ENCODE measurements around the gene ANKRD60. TPM values are rescaled to one million over a fixed set of nuclear protein-coding genes. Genes with fewer than 3 reads are reported as not detected.

The ANKRD60 gene
- total RNA-seq, 1 donor from 2014 or later, result not detected

- H3K36me3 Mint-ChIP-seq, result no peaks in the 10 kb centered on the region
- H3K27ac Mint-ChIP-seq, result no peak overlapping the region
- no peak for TF ChIP-seq CTCF (IDR thresholded peaks at IDR 0.05; ENCODE audit: unreplicated experiment)
- H3K27me3 Mint-ChIP-seq (ENCODE audit: low read depth), result peaks cover 89% of the 10 kb centered on the region
- H3K9me3 Mint-ChIP-seq, result peaks cover 4% of the 10 kb centered on the region
- peaks cover 20% of the 10 kb centered on the region for H3K4me1 Mint-ChIP-seq
- peak overlapping the region; percentile 36 for H3K4me3 Mint-ChIP-seq
- no peak for DNase-seq (ENCODE audit: low spot score in 2 of 2, unreplicated experiment in 2 of 2)
These were observed 906 bp downstream of the ANKRD60 start for GRCh38 chr20:58227391-58228102.

- no peak overlapping the region for H3K4me3 Mint-ChIP-seq
- peaks cover 20% of the 10 kb centered on the region for H3K4me1 Mint-ChIP-seq
- peaks cover 4% of the 10 kb centered on the region for H3K9me3 Mint-ChIP-seq
These were observed 2.8 kb downstream of the ANKRD60 start for GRCh38 chr20:58225452-58226200.

GRCh38 chr20:58224974-58225373 lies 3.5 kb downstream of the ANKRD60 start:
- Mint-ChIP-seq H3K4me3 (no peak overlapping the region), H3K27ac (no peak overlapping the region), H3K4me1 (peaks cover 20% of the 10 kb centered on the region), H3K27me3 (ENCODE audit: low read depth) (peaks cover 97% of the 10 kb centered on the region), H3K9me3 (peaks cover 4% of the 10 kb centered on the region), H3K36me3 (no peaks in the 10 kb centered on the region)
- TF ChIP-seq CTCF (IDR thresholded peaks at IDR 0.05; ENCODE audit: unreplicated experiment), result no peak
- no peak for DNase-seq (ENCODE audit: low spot score in 2 of 2, unreplicated experiment in 2 of 2)

More at GRCh38 chr20:58225452-58226200, 2.8 kb downstream of the ANKRD60 start:
- Mint-ChIP-seq H3K27ac (no peak overlapping the region), H3K36me3 (no peaks in the 10 kb centered on the region), H3K27me3 (ENCODE audit: low read depth) (peaks cover 97% of the 10 kb centered on the region)
- DNase-seq (ENCODE audit: low spot score in 2 of 2, unreplicated experiment in 2 of 2), result no peak
- no peak for TF ChIP-seq CTCF (IDR thresholded peaks at IDR 0.05; ENCODE audit: unreplicated experiment)

- Mint-ChIP-seq H3K9me3 (peaks cover 7% of the 10 kb centered on the region), H3K36me3 (peaks cover 2% of the 10 kb centered on the region), H3K27me3 (ENCODE audit: low read depth) (peaks cover 97% of the 10 kb centered on the region)
These were observed 4.4 kb downstream of the ANKRD60 start for GRCh38 chr20:58224097-58224496.

GRCh38 chr20:58223358-58223941 lies 5.0 kb downstream of the ANKRD60 start:
- DNase-seq (ENCODE audit: low spot score in 2 of 2, unreplicated experiment in 2 of 2), result no peak
- H3K36me3 Mint-ChIP-seq, result peaks cover 3% of the 10 kb centered on the region
- peaks cover 11% of the 10 kb centered on the region for H3K4me1 Mint-ChIP-seq
- H3K9me3 Mint-ChIP-seq, result peaks cover 14% of the 10 kb centered on the region
- no peak overlapping the region for H3K27ac Mint-ChIP-seq
- no peak for TF ChIP-seq CTCF (IDR thresholded peaks at IDR 0.05; ENCODE audit: unreplicated experiment)
- peaks cover 98% of the 10 kb centered on the region for H3K27me3 Mint-ChIP-seq (ENCODE audit: low read depth)
- no peak overlapping the region for H3K4me3 Mint-ChIP-seq

More at GRCh38 chr20:58224097-58224496, 4.4 kb downstream of the ANKRD60 start:
- DNase-seq (ENCODE audit: low spot score in 2 of 2, unreplicated experiment in 2 of 2), result no peak
- no peak for TF ChIP-seq CTCF (IDR thresholded peaks at IDR 0.05; ENCODE audit: unreplicated experiment)
- Mint-ChIP-seq H3K4me3 (no peak overlapping the region), H3K27ac (no peak overlapping the region), H3K4me1 (peaks cover 16% of the 10 kb centered on the region)

All from mesothelial cell of epicardium (in vitro differentiated cells).